Loucy (cell line): ENCODE measurements around the gene PCNT.

Experiments used
- H2AFZ ChIP-seq: fragments of 200-600 bp; sonication (generic); 2 replicates; pipeline ENCODE4 v1.6.0; 2016; ENCODE audit warnings: antibody characterized with exemption, mild to moderate bottlenecking, low read length, moderate library complexity
- H3F3A ChIP-seq: fragments of 200-600 bp; 2 replicates; pipeline ENCODE4 v1.6.0; 2016; ENCODE audit warnings: antibody characterized with exemption, low read depth, mild to moderate bottlenecking
- H3K27me3 ChIP-seq: fragments of 200-600 bp; sonication (generic); 2 replicates; pipeline ENCODE4 v1.6.1; 2014; ENCODE audit warnings: low read length, mild to moderate bottlenecking; ENCODE audit not compliant: insufficient read depth, poor library complexity, severe bottlenecking
- H3K36me3 ChIP-seq: fragments of 200-600 bp; sonication (generic); 2 replicates; pipeline ENCODE4 v1.6.1; 2016; ENCODE audit warnings: low read length; ENCODE audit not compliant: insufficient read depth
- H3K4me1 ChIP-seq: fragments of 200-600 bp; sonication (generic); 2 replicates; pipeline ENCODE4 v1.5.1; 2014; ENCODE audit warnings: low read length, mild to moderate bottlenecking; ENCODE audit not compliant: insufficient read depth, poor library complexity, severe bottlenecking
- H3K4me2 ChIP-seq: fragments of 200-600 bp; sonication (generic); 2 replicates; pipeline ENCODE4 v1.6.0; 2014; ENCODE audit warnings: antibody characterized with exemption, low read length, low read depth, mild to moderate bottlenecking; ENCODE audit not compliant: poor library complexity, severe bottlenecking
- H3K4me3 ChIP-seq: fragments of 200-600 bp; sonication (generic); 2 replicates; pipeline ENCODE4 v1.5.1; 2014; ENCODE audit warnings: low read length, mild to moderate bottlenecking, mixed read lengths; ENCODE audit not compliant: poor library complexity, severe bottlenecking
- H3K79me2 ChIP-seq: fragments of 200-600 bp; sonication (generic); 2 replicates; pipeline ENCODE4 v1.6.1; 2014; ENCODE audit warnings: low read length; ENCODE audit not compliant: insufficient read depth
- H3K9ac ChIP-seq: fragments of 200-600 bp; sonication (generic); 2 replicates; pipeline ENCODE4 v1.6.0; 2014; ENCODE audit warnings: mild to moderate bottlenecking, low read depth, low read length, moderate library complexity; ENCODE audit not compliant: poor library complexity, severe bottlenecking
- H3K9me2 ChIP-seq: fragments of 200-600 bp; sonication (generic); replicated peaks from 2 replicates; pipeline ENCODE4 v1.6.1; 2016; ENCODE audit warnings: low read depth, low read length, mixed read lengths
- H3K9me3 ChIP-seq: fragments of 200-600 bp; sonication (generic); 2 replicates; pipeline ENCODE4 v1.6.1; 2014; ENCODE audit warnings: mild to moderate bottlenecking, antibody characterized with exemption, low read length, low read depth; ENCODE audit not compliant: insufficient read depth
- H4K20me1 ChIP-seq: fragments of 200-600 bp; sonication (generic); 2 replicates; pipeline ENCODE4 v1.6.0; 2014; ENCODE audit warnings: antibody characterized with exemption, low read length, mild to moderate bottlenecking; ENCODE audit not compliant: insufficient read depth, poor library complexity, severe bottlenecking
- EZH2phosphoT487 ChIP-seq: fragments of 200-600 bp; IDR thresholded peaks from 2 replicates; pipeline ENCODE4 v1.6.1; 2018; ENCODE audit warnings: antibody characterized with exemption, mild to moderate bottlenecking, moderate library complexity, borderline replicate concordance
- TF ChIP-seq, protein P1 (sequence below): fragments of 200-600 bp; sonication (generic); conservative IDR thresholded peaks from 2 replicates; pipeline ENCODE4 v1.5.1; 2014; ENCODE audit warnings: mild to moderate bottlenecking, antibody characterized with exemption, low read length

The PCNT gene

DNA sequence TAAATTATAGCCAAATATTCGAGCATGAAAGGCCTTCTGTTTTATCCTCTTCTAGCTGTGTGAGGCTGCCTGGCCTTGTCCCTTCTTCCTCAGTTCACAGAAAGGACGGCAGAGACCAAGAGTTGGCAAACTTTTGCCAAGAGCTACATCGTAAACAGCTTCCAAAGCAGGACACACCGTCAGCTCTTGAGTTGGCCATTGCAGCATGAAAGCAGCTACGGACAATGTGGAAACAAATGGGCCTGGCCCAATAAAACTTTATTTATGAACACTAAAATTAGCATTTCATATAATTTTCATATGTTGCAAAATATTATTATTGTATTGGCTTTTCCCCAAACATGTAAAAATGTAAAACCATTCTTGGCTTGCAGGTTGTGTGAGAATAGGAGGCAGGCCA, 11.0 kb upstream of the PCNT start:
- H4K20me1 ChIP-seq: no peaks in the 10 kb centered on the region
- no peaks in the 10 kb centered on the region for H3K9me2 ChIP-seq
- H3K27me3 ChIP-seq: no peaks in the 10 kb centered on the region
- peaks cover 10% of the 10 kb centered on the region for H3K4me1 ChIP-seq
- no peak overlapping the region for H3K4me3 ChIP-seq
- H3K36me3 ChIP-seq: no peaks in the 10 kb centered on the region; the same call in 1 of the 2 replicates
- no peak overlapping the region for H2AFZ ChIP-seq
- H3K9me3 ChIP-seq: no peaks in the 10 kb centered on the region
- peaks cover 7% of the 10 kb centered on the region; the same call in 1 of the 2 replicates for H3K79me2 ChIP-seq
- H3K4me2 ChIP-seq: no peak overlapping the region
- no peaks in the 10 kb centered on the region for H3F3A ChIP-seq
- TF ChIP-seq, protein P1, sequence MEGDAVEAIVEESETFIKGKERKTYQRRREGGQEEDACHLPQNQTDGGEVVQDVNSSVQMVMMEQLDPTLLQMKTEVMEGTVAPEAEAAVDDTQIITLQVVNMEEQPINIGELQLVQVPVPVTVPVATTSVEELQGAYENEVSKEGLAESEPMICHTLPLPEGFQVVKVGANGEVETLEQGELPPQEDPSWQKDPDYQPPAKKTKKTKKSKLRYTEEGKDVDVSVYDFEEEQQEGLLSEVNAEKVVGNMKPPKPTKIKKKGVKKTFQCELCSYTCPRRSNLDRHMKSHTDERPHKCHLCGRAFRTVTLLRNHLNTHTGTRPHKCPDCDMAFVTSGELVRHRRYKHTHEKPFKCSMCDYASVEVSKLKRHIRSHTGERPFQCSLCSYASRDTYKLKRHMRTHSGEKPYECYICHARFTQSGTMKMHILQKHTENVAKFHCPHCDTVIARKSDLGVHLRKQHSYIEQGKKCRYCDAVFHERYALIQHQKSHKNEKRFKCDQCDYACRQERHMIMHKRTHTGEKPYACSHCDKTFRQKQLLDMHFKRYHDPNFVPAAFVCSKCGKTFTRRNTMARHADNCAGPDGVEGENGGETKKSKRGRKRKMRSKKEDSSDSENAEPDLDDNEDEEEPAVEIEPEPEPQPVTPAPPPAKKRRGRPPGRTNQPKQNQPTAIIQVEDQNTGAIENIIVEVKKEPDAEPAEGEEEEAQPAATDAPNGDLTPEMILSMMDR: no peak
- TF ChIP-seq EZH2phosphoT487: no peak
- H3K9ac ChIP-seq: no peak overlapping the region

DNA sequence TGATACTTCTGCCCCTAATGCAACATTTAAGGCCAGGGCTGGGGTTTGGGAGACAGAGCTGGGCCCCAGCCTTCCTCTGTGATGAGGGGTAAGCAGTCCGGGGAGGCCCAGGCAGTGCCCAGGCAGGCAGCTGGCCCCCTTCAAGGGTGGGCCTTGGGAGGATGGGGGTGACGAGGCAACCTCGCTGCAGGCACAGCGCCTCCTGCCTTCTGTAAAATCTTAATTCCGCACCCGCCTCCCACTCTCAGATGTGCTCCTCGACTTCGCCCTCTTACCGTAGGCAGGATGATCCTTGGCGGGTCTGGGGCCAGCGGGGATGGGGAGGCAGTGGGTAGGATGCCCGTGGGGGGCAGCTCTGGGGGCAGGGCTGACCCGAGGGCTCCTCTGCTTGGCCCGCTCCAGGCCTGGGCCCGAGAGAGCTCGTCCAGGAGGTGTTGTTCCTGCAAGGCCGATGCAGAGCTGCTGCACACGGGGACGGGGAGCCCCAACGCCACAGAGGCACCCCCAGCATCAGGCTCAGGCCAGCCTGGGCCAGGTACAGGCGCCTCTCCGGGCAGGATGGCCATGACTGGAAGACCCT, 9.4 kb upstream of the PCNT start:
- Histone ChIP-seq H3K4me2 (no peak overlapping the region), H3K27me3 (no peaks in the 10 kb centered on the region), H3K9me3 (no peaks in the 10 kb centered on the region), H3K4me1 (peaks cover 19% of the 10 kb centered on the region), H3K9me2 (no peaks in the 10 kb centered on the region), H3F3A (no peaks in the 10 kb centered on the region), H3K36me3 (no peaks in the 10 kb centered on the region), H3K79me2 (peaks cover 22% of the 10 kb centered on the region), H2AFZ (no peak overlapping the region), H3K4me3 (no peak overlapping the region), H4K20me1 (no peaks in the 10 kb centered on the region), H3K9ac (no peak overlapping the region)
- TF ChIP-seq, protein P1: no peak
- no peak for TF ChIP-seq EZH2phosphoT487

DNA sequence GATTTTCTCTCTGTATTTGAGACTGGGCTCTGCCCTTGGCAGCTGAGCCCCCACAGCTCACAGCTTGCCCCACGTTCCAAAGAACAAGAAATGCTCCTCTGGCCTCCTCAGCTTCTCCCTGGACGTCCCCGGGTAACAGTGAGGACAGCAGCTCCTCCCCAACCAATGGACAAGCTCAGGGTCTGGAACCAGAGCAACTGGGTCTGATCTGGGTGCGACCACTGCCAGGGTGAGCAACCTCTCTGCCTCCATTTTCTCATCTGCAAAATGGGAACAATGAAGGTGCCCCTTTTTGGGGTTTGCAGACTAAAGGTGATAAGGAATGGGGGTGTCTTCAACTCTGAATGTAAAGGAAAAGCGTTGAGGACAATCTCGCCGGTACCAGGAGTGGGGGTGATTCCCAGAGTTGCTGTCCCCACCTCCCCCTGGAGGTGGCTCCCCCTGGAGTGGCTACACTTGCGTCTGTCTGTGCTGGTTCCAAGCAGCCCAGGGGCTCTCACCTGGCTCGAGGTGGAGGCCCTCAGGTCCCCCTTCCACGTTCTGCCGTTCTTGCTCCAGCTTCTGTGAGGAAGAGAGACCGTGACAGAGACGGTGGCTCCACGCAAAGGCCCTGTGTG, 7.1 kb upstream of the PCNT start:
- Histone ChIP-seq H4K20me1 (peaks cover 8% of the 10 kb centered on the region), H3F3A (peaks cover 12% of the 10 kb centered on the region), H3K9me3 (no peaks in the 10 kb centered on the region), H3K9ac (no peak overlapping the region), H2AFZ (no peak overlapping the region), H3K4me1 (peaks cover 36% of the 10 kb centered on the region), H3K79me2 (peaks cover 36% of the 10 kb centered on the region), H3K4me2 (no peak overlapping the region), H3K9me2 (no peaks in the 10 kb centered on the region), H3K36me3 (no peaks in the 10 kb centered on the region), H3K27me3 (no peaks in the 10 kb centered on the region), H3K4me3 (no peak overlapping the region)
- TF ChIP-seq EZH2phosphoT487: no peak
- TF ChIP-seq, protein P1: no peak
